ENCODE results near the gene KRT26.

Gene KRT26

GRCh38 chr17:40813804-40814203, 41.8 kb upstream of the KRT26 start:
- H3K27me3 ChIP-seq (ENCODE audit: control insufficient read depth, insufficient read depth, low read length) = peaks cover 29% of the 10 kb centered on the region
- H3K9me3 ChIP-seq (ENCODE audit: control insufficient read depth, insufficient read depth, low read length) = no peaks in the 10 kb centered on the region
- no peak overlapping the region for H3K27ac ChIP-seq (ENCODE audit: low read depth, low read length)
- H3K4me1 ChIP-seq (ENCODE audit: control insufficient read depth, insufficient read depth, low read length) = peaks cover 5% of the 10 kb centered on the region; the same call in 1 of the 2 replicates
- H3K36me3 ChIP-seq (ENCODE audit: control insufficient read depth, insufficient read depth, low read length) = peaks cover 7% of the 10 kb centered on the region
- H3K4me3 ChIP-seq (ENCODE audit: low read depth, low read length) = no peak overlapping the region
- no peak overlapping the region for H3K9ac ChIP-seq (ENCODE audit: low read depth, low read length)

GRCh38 chr17:40812639-40813038, 40.6 kb upstream of the KRT26 start:
- Histone ChIP-seq H3K27ac (ENCODE audit: low read depth, low read length) (no peak overlapping the region), H3K4me3 (ENCODE audit: low read depth, low read length) (no peak overlapping the region), H3K9ac (ENCODE audit: low read depth, low read length) (no peak overlapping the region), H3K27me3 (ENCODE audit: control insufficient read depth, insufficient read depth, low read length) (peaks cover 32% of the 10 kb centered on the region), H3K9me3 (ENCODE audit: control insufficient read depth, insufficient read depth, low read length) (no peaks in the 10 kb centered on the region), H3K36me3 (ENCODE audit: control insufficient read depth, insufficient read depth, low read length) (peaks cover 6% of the 10 kb centered on the region), H3K4me1 (ENCODE audit: control insufficient read depth, insufficient read depth, low read length) (no peaks in the 10 kb centered on the region)

- no peak overlapping the region for H3K27ac ChIP-seq (ENCODE audit: low read depth, low read length)
- H3K9me3 ChIP-seq (ENCODE audit: control insufficient read depth, insufficient read depth, low read length) = no peaks in the 10 kb centered on the region
- H3K36me3 ChIP-seq (ENCODE audit: control insufficient read depth, insufficient read depth, low read length) = no peaks in the 10 kb centered on the region
- H3K9ac ChIP-seq (ENCODE audit: low read depth, low read length) = no peak overlapping the region
- peaks cover 41% of the 10 kb centered on the region for H3K27me3 ChIP-seq (ENCODE audit: control insufficient read depth, insufficient read depth, low read length)
- no peaks in the 10 kb centered on the region for H3K4me1 ChIP-seq (ENCODE audit: control insufficient read depth, insufficient read depth, low read length)
- H3K4me3 ChIP-seq (ENCODE audit: low read depth, low read length) = no peak overlapping the region
Measured at GRCh38 chr17:40810494-40810893, 38.5 kb upstream of the KRT26 start.

- H3K27me3 ChIP-seq (ENCODE audit: control insufficient read depth, insufficient read depth, low read length) = peaks cover 41% of the 10 kb centered on the region
Measured at GRCh38 chr17:40809721-40810421, 37.9 kb upstream of the KRT26 start.

GRCh38 chr17:40806131-40806530, 34.1 kb upstream of the KRT26 start:
- peaks cover 3% of the 10 kb centered on the region; the same call in 1 of the 2 replicates for H3K4me1 ChIP-seq (ENCODE audit: control insufficient read depth, insufficient read depth, low read length)
- no peak overlapping the region for H3K9ac ChIP-seq (ENCODE audit: low read depth, low read length)
- no peak overlapping the region for H3K27ac ChIP-seq (ENCODE audit: low read depth, low read length)
- no peaks in the 10 kb centered on the region for H3K9me3 ChIP-seq (ENCODE audit: control insufficient read depth, insufficient read depth, low read length)
- H3K36me3 ChIP-seq (ENCODE audit: control insufficient read depth, insufficient read depth, low read length) = no peaks in the 10 kb centered on the region
- H3K4me3 ChIP-seq (ENCODE audit: low read depth, low read length) = no peak overlapping the region
- H3K27me3 ChIP-seq (ENCODE audit: control insufficient read depth, insufficient read depth, low read length) = peaks cover 27% of the 10 kb centered on the region

More at GRCh38 chr17:40809721-40810421, 37.9 kb upstream of the KRT26 start:
- Histone ChIP-seq H3K4me1 (ENCODE audit: control insufficient read depth, insufficient read depth, low read length) (no peaks in the 10 kb centered on the region), H3K9ac (ENCODE audit: low read depth, low read length) (no peak overlapping the region), H3K27ac (ENCODE audit: low read depth, low read length) (no peak overlapping the region), H3K36me3 (ENCODE audit: control insufficient read depth, insufficient read depth, low read length) (no peaks in the 10 kb centered on the region), H3K4me3 (ENCODE audit: low read depth, low read length) (no peak overlapping the region), H3K9me3 (ENCODE audit: control insufficient read depth, insufficient read depth, low read length) (no peaks in the 10 kb centered on the region)

GRCh38 chr17:40803617-40804082, 31.6 kb upstream of the KRT26 start:
- Histone ChIP-seq H3K4me1 (ENCODE audit: control insufficient read depth, insufficient read depth, low read length) (peaks cover 3% of the 10 kb centered on the region; the same call in 1 of the 2 replicates), H3K9me3 (ENCODE audit: control insufficient read depth, insufficient read depth, low read length) (no peaks in the 10 kb centered on the region), H3K9ac (ENCODE audit: low read depth, low read length) (no peak overlapping the region), H3K27ac (ENCODE audit: low read depth, low read length) (no peak overlapping the region), H3K36me3 (ENCODE audit: control insufficient read depth, insufficient read depth, low read length) (no peaks in the 10 kb centered on the region), H3K27me3 (ENCODE audit: control insufficient read depth, insufficient read depth, low read length) (peaks cover 13% of the 10 kb centered on the region), H3K4me3 (ENCODE audit: low read depth, low read length) (no peak overlapping the region)

- Histone ChIP-seq H3K27ac (ENCODE audit: low read depth, low read length) (no peak overlapping the region), H3K27me3 (ENCODE audit: control insufficient read depth, insufficient read depth, low read length) (peaks cover 4% of the 10 kb centered on the region), H3K9me3 (ENCODE audit: control insufficient read depth, insufficient read depth, low read length) (no peaks in the 10 kb centered on the region), H3K4me1 (ENCODE audit: control insufficient read depth, insufficient read depth, low read length) (peaks cover 3% of the 10 kb centered on the region; the same call in 1 of the 2 replicates), H3K9ac (ENCODE audit: low read depth, low read length) (no peak overlapping the region), H3K36me3 (ENCODE audit: control insufficient read depth, insufficient read depth, low read length) (no peaks in the 10 kb centered on the region), H3K4me3 (ENCODE audit: low read depth, low read length) (no peak overlapping the region)
Measured at GRCh38 chr17:40801157-40801556, 29.2 kb upstream of the KRT26 start.

- Histone ChIP-seq H3K36me3 (ENCODE audit: control insufficient read depth, insufficient read depth, low read length) (no peaks in the 10 kb centered on the region), H3K4me3 (ENCODE audit: low read depth, low read length) (no peak overlapping the region), H3K9ac (ENCODE audit: low read depth, low read length) (no peak overlapping the region), H3K4me1 (ENCODE audit: control insufficient read depth, insufficient read depth, low read length) (peaks cover 3% of the 10 kb centered on the region; the same call in 1 of the 2 replicates), H3K27ac (ENCODE audit: low read depth, low read length) (no peak overlapping the region), H3K9me3 (ENCODE audit: control insufficient read depth, insufficient read depth, low read length) (no peaks in the 10 kb centered on the region), H3K27me3 (ENCODE audit: control insufficient read depth, insufficient read depth, low read length) (0 out of 2 replicates have a peak, but pooled peaks cover 3% of the 10 kb centered on the region)
Measured at GRCh38 chr17:40800381-40800780, 28.4 kb upstream of the KRT26 start.

- Histone ChIP-seq H3K9me3 (ENCODE audit: control insufficient read depth, insufficient read depth, low read length) (no peaks in the 10 kb centered on the region), H3K4me3 (ENCODE audit: low read depth, low read length) (no peak within 1 kb of the TSS), H3K9ac (ENCODE audit: low read depth, low read length) (no peak within 1 kb of the TSS), H3K27me3 (ENCODE audit: control insufficient read depth, insufficient read depth, low read length) (0 out of 2 replicates have a peak, but pooled peaks cover 3% of the 10 kb centered on the region), H3K36me3 (ENCODE audit: control insufficient read depth, insufficient read depth, low read length) (no peaks in the 10 kb centered on the region), H3K27ac (ENCODE audit: low read depth, low read length) (no peak within 1 kb of the TSS), H3K4me1 (ENCODE audit: control insufficient read depth, insufficient read depth, low read length) (peaks cover 3% of the 10 kb centered on the region; the same call in 1 of the 2 replicates)
Measured at GRCh38 chr17:40799859-40800258, 27.9 kb upstream of the KRT26 start, which contains the start of gene KRT28. KRT28 (minus strand) TSS chr17:40799959; CDS start chr17:40799893, 66 bp downstream.

- Histone ChIP-seq H3K27me3 (ENCODE audit: control insufficient read depth, insufficient read depth, low read length) (0 out of 2 replicates have a peak, but pooled peaks cover 3% of the 10 kb centered on the region), H3K9ac (ENCODE audit: low read depth, low read length) (no peak overlapping the region), H3K27ac (ENCODE audit: low read depth, low read length) (no peak overlapping the region), H3K9me3 (ENCODE audit: control insufficient read depth, insufficient read depth, low read length) (no peaks in the 10 kb centered on the region), H3K4me3 (ENCODE audit: low read depth, low read length) (no peak overlapping the region), H3K4me1 (ENCODE audit: control insufficient read depth, insufficient read depth, low read length) (no peaks in the 10 kb centered on the region), H3K36me3 (ENCODE audit: control insufficient read depth, insufficient read depth, low read length) (no peaks in the 10 kb centered on the region)
Measured at GRCh38 chr17:40796846-40797245, 24.8 kb upstream of the KRT26 start.

GRCh38 chr17:40795019-40795667, 23.1 kb upstream of the KRT26 start:
- H3K9me3 ChIP-seq (ENCODE audit: control insufficient read depth, insufficient read depth, low read length) = no peaks in the 10 kb centered on the region
- H3K4me3 ChIP-seq (ENCODE audit: low read depth, low read length) = no peak overlapping the region
- H3K27ac ChIP-seq (ENCODE audit: low read depth, low read length) = no peak overlapping the region
- 0 out of 2 replicates have a peak, but pooled peaks cover 3% of the 10 kb centered on the region for H3K27me3 ChIP-seq (ENCODE audit: control insufficient read depth, insufficient read depth, low read length)
- no peak overlapping the region for H3K9ac ChIP-seq (ENCODE audit: low read depth, low read length)
- no peaks in the 10 kb centered on the region for H3K4me1 ChIP-seq (ENCODE audit: control insufficient read depth, insufficient read depth, low read length)
- H3K36me3 ChIP-seq (ENCODE audit: control insufficient read depth, insufficient read depth, low read length) = no peaks in the 10 kb centered on the region
